Chondrocyte (in vitro differentiated cells): ENCODE data around the gene C1QTNF12. TPM values are rescaled to one million over a fixed set of nuclear protein-coding genes. Genes with fewer than 3 reads are reported as not detected.

Source experiments
- DNase-seq: peaks from one replicate; pipeline ENCODE4 v3.0.0; 2021; ENCODE audit warnings: mixed read lengths, low spot score
- H3K27ac Mint-ChIP-seq: one replicate; pipeline ENCODE4 v1.8.0; 2021; ENCODE audit warnings: mild to moderate bottlenecking, moderate library complexity, mixed read lengths; ENCODE audit not compliant: unreplicated experiment
- H3K27me3 Mint-ChIP-seq: 2 replicates; pipeline ENCODE4 v1.8.0; 2021; ENCODE audit warnings: low read depth, mixed read lengths
- H3K36me3 Mint-ChIP-seq: 2 replicates; pipeline ENCODE4 v1.8.0; 2021; ENCODE audit warnings: low read depth, mixed read lengths
- H3K4me1 Mint-ChIP-seq: 2 replicates; pipeline ENCODE4 v1.8.0; 2021; ENCODE audit warnings: low read depth, mild to moderate bottlenecking, mixed read lengths
- H3K4me3 Mint-ChIP-seq: one replicate; pipeline ENCODE4 v1.8.0; 2021; ENCODE audit warnings: mild to moderate bottlenecking, moderate library complexity, mixed read lengths; ENCODE audit not compliant: unreplicated experiment
- H3K9me3 Mint-ChIP-seq: 2 replicates; pipeline ENCODE4 v1.8.0; 2021; ENCODE audit warnings: low read depth, mixed read lengths
- total RNA-seq: library from RNA; stranded (reverse); gene quantifications from 3 replicates; pipeline ENCODE4 v1.2.1, GENCODE V29; 2021
- TF ChIP-seq, protein P1 (sequence below): fragments of 200-600 bp; sonication (generic); IDR thresholded peaks from 2 replicates; pipeline ENCODE4 v1.5.0; 2021; ENCODE audit warnings: antibody characterized with exemption, mild to moderate bottlenecking, moderate library complexity

Gene C1QTNF12
- total RNA-seq, 1 donor from 2014 or later, result 1.3 TPM

DNA sequence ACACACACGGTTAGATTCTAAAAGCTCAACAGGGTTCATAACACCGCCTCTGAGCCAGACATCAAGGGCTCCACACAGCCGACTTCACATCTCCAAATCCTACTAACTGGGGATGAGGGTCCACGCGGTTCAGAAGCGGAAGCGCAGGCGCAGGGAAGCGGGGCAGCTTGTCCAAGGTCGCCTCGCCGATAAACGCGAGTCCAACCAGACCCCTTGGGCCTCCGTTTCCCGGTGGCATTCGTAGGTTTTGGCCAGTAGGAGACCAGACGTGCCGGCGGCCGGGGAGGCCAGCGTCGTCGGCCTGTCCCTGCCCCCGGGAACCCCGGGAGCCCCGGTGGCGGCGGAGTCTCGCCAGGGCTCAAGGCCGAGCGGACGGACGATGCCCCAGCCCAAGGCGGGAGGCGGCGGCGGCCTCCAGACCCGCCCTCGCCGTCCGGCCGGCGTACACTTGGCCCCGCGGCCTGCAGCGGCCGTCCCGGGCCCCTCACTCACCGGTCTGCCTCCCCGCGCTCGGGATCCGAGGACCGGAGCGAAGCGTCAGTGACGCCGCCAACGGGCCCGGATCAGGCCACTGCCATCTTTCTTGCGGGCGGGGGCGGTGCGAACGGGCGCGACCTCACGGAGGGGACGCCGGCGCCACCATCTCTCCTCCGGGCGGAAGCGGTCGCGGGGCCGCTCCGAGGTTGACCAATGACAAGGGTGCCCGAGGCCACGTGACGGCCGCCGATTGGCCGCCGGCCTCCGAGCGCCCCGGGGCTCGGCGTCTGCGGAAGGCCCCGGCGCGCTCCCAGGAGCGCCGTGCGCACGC is 14.9 kb downstream of the C1QTNF12 start, which contains the start of gene SDF4:
TSS of gene SDF4 (minus strand) at position 602 of the 808 bp plus-strand sequence. CDS start 3,229 bp downstream, outside the sequence.
- peaks cover 32% of the 10 kb centered on the region for H3K4me1 Mint-ChIP-seq
- H3K27ac Mint-ChIP-seq, result peak within 1 kb of the TSS; percentile 86
- H3K27me3 Mint-ChIP-seq, result no peaks in the 10 kb centered on the region
- TF ChIP-seq, protein P1, sequence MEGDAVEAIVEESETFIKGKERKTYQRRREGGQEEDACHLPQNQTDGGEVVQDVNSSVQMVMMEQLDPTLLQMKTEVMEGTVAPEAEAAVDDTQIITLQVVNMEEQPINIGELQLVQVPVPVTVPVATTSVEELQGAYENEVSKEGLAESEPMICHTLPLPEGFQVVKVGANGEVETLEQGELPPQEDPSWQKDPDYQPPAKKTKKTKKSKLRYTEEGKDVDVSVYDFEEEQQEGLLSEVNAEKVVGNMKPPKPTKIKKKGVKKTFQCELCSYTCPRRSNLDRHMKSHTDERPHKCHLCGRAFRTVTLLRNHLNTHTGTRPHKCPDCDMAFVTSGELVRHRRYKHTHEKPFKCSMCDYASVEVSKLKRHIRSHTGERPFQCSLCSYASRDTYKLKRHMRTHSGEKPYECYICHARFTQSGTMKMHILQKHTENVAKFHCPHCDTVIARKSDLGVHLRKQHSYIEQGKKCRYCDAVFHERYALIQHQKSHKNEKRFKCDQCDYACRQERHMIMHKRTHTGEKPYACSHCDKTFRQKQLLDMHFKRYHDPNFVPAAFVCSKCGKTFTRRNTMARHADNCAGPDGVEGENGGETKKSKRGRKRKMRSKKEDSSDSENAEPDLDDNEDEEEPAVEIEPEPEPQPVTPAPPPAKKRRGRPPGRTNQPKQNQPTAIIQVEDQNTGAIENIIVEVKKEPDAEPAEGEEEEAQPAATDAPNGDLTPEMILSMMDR, result no peak
- peaks cover 7% of the 10 kb centered on the region for H3K36me3 Mint-ChIP-seq
- peak within 1 kb of the TSS; percentile 91 for H3K4me3 Mint-ChIP-seq
- peak; percentile 99 for DNase-seq
- H3K9me3 Mint-ChIP-seq, result no peaks in the 10 kb centered on the region

DNA sequence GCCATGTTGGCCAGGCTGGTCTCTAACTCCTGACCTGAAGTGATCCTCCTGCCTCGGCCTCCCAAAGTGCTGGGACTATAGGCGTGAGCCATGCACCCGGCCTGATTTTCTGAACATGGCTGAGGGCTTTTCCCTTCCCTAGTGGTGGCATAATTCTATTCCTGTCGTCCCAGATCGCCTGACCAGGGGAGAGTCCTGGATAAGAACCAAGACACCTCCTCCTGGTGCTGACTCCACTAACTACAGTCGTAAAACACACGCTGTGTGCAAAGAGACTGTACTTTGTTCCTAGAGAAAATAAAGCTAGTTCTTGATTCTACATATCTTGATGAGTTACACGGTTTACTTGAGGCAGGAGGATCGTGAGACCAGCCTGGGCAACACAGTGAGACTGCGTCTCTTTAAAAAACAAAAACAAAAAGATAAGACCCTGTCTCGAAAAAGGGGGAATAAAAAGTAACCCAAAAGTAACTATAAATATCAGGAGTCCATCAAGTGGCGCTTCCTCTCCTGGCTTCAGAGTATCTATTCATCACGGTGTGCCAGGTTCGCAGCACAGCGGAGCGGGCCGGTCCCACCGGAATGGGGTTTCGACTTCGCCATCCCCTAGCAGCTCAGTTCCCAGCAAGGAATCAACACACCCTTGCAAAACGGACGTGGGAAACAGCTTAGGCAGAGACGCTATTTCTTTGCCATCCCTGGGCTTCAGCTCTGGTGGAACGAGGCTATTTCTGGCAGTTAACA is 15.7 kb downstream of the C1QTNF12 start:
- no peak for DNase-seq
- peak overlapping the region; percentile 91 for H3K4me3 Mint-ChIP-seq

DNA sequence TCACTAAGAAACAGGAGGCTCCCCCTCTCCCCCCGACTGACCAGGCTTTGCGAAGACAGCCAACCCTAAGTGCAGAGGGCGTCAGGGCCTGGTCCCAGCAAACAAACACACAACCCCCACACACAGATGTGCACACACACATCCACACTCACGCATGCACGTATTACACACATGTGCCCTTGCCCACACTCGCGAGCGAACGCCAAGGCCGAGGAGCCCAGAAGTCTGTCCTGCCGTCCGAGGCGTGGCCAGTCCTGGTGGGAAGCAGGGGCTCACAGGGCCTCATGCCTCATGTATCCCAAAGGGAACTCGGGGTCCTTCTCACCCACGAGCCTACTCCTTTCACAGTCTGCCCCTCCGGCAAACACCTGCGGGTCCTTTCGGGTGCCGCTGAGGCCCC is 16.8 kb downstream of the C1QTNF12 start:
- peak overlapping the region; percentile 68 for H3K27ac Mint-ChIP-seq
- H3K9me3 Mint-ChIP-seq, result no peaks in the 10 kb centered on the region
- DNase-seq, result no peak

More for the DNA sequence above, 15.7 kb downstream of the C1QTNF12 start:
- Mint-ChIP-seq H3K9me3 (no peaks in the 10 kb centered on the region), H3K27me3 (no peaks in the 10 kb centered on the region), H3K36me3 (peaks cover 11% of the 10 kb centered on the region), H3K4me1 (peaks cover 32% of the 10 kb centered on the region), H3K27ac (peak overlapping the region; percentile 86)
- TF ChIP-seq, protein P1, result peak; percentile 75

DNA sequence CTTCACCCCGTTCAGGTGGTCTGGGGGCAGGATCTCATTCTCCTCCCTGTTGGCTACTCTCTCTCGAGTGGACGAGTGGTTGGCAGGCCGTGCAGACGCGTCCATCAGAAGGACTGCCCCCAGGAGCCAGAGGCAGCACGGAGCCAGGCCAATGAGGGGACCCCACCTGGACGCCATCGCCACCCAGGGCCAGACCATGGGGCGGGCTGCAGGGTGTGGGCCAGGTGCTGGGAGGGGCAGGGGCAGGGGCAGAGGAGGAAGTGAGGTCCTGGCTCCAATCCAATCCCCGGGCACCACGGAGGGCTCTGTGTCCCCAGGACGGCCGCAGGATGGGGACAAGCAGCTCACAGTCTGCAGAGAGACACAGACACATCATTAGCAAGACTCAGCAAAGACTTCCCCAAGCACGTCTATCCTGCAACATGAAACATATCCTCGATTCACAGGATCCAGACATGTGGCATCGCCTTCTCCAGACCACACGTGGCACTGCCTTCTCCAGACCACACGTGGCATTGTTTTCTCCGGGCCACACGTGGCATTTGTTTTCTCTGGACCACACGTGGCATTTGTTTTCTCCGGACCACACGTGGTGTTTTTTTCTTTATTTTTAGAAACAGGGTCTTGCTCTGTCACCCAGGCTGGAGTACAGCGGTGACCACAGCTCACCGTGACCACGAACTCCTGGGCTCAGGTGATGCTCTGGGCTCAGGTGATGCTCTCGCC is 17.8 kb downstream of the C1QTNF12 start:
- H3K9me3 Mint-ChIP-seq, result no peaks in the 10 kb centered on the region
- H3K4me1 Mint-ChIP-seq, result peaks cover 22% of the 10 kb centered on the region
- no peak overlapping the region for H3K4me3 Mint-ChIP-seq
- peaks cover 11% of the 10 kb centered on the region for H3K36me3 Mint-ChIP-seq
- TF ChIP-seq, protein P1, result no peak
- H3K27ac Mint-ChIP-seq, result no peak overlapping the region
- DNase-seq, result no peak
- no peaks in the 10 kb centered on the region for H3K27me3 Mint-ChIP-seq

More for the DNA sequence above, 16.8 kb downstream of the C1QTNF12 start:
- H3K4me3 Mint-ChIP-seq, result peak overlapping the region; percentile 45
- H3K27me3 Mint-ChIP-seq, result no peaks in the 10 kb centered on the region
- peaks cover 32% of the 10 kb centered on the region for H3K4me1 Mint-ChIP-seq
- H3K36me3 Mint-ChIP-seq, result peaks cover 14% of the 10 kb centered on the region
- TF ChIP-seq, protein P1, result no peak

DNA sequence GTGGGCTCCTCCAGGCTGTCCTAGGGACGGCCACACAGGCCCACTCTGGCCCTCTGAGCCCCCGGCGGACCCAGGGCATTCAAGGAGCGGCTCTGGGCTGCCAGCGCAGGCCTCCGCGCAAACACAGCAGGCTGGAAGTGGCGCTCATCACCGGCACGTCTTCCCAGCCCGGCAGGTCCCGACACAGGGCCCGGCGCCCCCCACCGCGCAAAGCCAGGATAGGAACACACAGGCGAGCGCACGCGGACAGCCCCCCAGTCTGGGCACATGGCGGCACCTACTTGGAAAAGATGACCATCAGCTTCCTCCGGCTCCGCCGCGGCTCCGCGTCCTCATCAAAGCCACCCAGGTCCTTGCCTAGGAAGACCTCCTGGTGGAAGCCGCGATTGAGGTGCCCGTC is 18.3 kb downstream of the C1QTNF12 start:
- no peak for DNase-seq
- Mint-ChIP-seq H3K27ac (no peak overlapping the region), H3K4me1 (peaks cover 17% of the 10 kb centered on the region), H3K36me3 (peaks cover 12% of the 10 kb centered on the region), H3K9me3 (no peaks in the 10 kb centered on the region), H3K27me3 (no peaks in the 10 kb centered on the region), H3K4me3 (no peak overlapping the region)
- TF ChIP-seq, protein P1, result no peak
